Renal cortex interstitium (tissue), 11 donors: Measurements from ENCODE around the gene SLC49A4. TPM values are rescaled to one million over a fixed set of nuclear protein-coding genes. Genes with fewer than 3 reads are reported as not detected.

Experiments
- DNase-seq, 11 donors: peaks; one replicate each; pipeline ENCODE4 v3.0.0-alpha.2; 2013; ENCODE audit warnings: low read depth in 9 of 11, low spot score in 4 of 11; ENCODE audit errors: extremely low read depth in 1 of 11
- polyA plus RNA-seq, 3 donors: library from polyadenylated mRNA; unstranded; fragments of 120-200 nt; gene quantifications; one replicate each; pipeline ENCODE4 v1.2.1, GENCODE V29; 2013; ENCODE audit not compliant: insufficient read length in 3 of 3

Gene SLC49A4
- polyA plus RNA-seq, 3 donors, result 14.0 to 15.5 (median 15.4) TPM

DNA sequence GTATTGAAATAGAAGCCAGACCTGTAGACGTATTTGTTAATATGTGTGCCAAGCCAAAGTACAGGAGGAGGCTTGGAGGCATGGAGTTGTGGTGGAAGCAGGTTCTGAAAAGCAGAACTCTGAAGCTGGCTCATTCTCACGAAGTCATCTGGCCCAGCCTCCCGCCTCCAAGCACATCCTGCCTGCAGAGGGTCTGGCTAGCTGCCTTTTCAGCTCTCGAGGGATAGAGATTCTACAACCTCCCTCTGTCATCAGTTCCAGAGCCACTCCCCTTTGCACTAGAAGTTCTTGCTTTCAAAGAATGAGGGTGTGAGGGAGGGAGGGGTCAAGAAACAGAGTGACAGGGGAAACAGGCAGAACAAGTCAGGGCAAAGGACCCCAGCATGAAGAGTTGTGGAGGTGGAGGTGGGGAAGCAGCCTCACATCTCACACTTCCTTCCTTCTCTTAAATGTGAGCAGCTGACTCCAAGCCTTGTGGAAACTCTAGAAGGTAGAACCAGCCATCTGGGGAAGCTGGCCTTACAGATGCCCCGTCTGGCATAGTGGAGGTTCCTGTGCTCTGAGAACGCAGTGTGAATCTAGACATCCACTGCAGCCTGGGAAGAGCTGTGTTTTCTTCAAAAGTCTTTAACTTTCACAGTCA is 95.3 kb downstream of the SLC49A4 start:
- DNase-seq, result peak in 8 of 11 donors; percentile 10 to 32 (median 22)

DNA sequence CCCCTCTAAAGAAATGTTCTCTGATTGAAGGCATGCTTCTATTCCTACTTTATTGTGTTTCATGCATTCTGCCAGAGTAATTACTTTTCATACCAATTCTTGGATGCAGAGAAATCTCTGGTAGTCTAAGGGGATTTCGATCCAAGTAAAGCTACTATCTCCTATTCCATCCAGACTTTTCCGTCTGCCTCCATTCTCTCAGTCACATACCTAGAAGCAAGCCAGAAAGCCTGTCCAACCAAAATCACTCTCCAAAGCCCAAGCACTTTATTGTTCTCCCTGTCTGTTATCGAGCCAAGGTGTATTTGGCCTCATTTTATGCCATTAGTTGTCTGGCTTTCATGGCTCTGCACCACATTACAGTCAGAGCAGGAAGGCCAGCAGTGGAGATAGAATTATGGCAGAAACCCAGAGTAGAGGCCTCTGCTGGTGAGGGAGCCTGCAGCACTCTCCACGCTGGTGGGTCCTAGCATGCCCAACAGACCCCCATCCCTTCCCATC is 95.9 kb downstream of the SLC49A4 start:
- DNase-seq, result no peak

DNA sequence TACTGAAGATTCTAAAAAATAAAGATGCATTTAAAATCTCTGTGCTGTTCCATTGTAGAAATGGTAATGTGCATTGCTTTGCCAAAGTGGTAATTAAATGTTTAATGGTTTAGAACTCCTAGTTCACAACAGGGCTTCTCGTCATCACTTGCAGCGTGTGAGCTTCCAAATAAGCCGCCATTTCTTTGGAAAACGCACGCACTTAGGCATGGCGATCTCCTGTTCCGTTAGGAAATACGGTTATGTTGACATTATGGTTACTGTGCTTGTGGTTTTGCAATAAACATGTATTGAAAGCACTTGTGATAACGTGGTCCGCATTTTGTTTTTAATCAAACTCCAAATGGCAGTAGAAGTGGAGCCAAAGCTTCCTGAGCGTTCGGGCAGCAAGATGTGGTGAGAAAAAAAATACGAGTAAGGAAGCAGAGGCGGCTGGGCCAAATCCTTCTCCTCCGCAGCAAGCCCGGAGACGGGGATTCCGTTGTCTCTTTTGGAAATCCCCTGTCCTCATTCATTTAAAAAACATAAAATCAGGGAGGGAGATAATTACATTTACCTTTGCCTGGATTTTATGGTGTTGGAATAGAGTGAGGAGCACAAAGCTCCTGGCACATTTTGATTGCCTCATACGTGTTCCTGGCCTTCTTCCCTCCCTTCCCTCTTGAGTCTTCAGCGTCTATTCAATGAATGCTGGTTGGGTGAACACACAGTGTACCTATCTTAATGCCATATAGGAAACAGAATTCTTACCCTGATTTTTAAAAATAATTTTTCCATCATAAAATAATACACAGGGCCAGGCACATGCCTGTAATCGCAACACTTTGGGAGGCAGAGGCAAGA is 97.5 kb downstream of the SLC49A4 start:
- DNase-seq, result no peak

DNA sequence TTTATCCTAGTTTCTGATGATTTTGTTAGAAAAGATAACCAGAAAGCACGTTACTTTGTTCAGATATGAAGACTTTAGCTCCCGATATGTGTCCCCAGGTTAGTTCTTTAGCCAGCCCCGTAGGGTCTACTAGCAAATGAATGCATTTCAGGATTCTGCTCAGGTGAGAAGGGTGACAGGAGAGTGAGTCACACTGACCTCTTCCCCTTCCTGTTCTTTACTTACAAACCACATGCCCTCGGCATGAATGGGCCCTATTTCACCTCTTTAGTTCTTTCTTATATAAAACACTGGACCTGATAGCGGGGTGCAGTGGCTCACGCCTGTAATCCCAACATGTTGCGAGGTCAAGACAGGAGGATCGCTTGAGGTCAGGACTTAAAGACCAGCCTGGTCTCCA is 98.4 kb downstream of the SLC49A4 start:
- DNase-seq, result no peak

DNA sequence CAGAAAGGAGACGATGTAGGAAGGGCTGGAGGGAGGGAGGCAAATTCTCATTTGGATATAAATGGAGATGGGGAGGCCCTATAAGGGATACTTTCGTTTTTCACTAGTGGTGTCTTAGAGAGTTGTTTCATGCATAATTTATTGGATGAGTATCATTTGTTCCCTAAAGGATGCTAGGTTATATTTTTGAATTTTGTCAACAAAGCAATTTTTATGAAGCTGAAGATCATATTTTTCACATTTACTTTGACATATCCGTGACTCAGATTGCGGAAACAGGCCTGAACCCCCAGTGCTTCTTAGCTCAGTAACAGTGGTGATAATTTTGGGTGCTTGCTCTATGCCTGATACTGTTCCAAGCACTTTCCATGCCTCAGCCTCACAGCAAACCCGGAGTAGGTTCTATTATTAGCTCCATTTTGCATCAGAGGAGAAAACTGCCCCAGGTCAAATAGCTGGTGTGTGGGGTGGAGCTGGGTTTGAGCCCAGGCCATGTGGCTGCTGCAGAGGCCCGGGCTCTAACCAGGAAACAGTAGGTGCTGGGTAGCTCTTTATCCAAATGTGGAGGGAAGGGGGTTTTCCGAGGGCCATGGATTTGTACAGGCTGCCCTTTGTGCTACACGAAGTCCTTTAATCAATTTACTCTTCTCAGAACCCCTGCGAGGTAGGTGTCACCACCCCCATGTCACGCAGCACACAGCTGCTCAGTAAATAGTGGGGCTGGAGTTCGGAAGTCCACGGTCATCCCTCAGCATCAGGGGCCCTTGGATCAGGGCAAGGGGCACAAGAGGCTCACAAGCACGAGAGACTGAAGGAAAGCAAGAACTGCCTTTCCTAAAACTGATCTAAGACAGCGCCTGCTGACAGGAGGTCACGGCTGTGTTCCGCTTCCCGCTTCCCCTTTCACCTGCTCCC is 99.1 kb downstream of the SLC49A4 start:
- DNase-seq, result no peak

DNA sequence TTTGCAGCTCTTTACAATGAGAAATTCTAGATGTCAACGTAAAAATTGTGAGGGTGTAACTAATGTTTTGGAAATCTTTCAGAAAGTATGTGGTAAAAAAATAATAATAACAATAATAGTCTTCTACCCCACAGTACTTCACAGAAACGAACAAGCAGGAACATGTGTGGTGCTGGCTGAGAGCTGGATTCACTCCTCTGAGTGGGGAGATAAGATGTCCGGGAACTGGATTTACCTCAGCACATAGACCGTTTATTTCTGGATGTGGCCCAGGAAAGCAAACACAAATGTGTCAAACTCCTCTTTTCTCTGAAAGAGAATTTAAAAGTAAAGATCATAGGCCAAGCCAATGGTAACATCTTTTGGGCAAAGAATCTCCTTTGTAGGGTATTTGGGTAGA is 103.4 kb downstream of the SLC49A4 start:
- no peak for DNase-seq

DNA sequence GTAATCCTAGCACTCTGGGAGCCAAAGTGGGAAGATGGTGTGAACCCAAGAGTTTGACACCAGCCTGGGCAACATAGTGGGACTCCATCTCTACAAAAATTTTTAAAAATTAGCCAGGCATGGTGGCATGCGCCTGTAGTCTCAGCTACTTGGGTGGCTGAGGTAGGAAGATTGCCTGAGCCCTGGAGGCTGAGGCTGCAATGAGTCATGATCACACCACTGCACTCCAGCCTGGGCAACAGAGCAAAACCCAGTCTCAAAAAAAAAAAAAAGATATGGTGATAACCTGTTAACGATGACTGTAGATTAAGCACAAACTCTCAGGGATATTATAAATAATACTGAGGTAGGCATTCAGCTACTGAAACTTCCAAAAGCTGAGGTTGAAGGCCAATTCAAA is 107.5 kb downstream of the SLC49A4 start:
- no peak for DNase-seq

DNA sequence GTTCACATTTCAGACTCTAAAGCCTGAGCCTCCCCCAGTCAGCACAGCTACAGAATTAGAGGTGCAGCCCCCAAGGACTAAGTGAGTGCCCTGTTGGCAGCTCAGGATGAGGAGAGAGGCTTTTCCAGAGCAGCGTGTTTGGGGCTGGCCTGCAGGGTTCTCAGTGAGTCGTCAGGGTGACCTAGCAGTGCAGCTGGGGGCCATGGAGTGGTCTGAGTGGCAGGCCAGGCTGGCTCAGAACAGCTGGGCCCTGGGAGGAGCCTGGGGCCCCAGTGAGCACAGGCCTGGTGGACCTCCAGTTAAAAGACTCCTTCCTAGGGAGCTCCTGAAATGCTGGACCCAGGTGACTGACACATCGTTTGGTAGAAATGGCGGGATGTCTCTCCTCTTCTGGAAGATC is 108.3 kb downstream of the SLC49A4 start:
- no peak for DNase-seq

DNA sequence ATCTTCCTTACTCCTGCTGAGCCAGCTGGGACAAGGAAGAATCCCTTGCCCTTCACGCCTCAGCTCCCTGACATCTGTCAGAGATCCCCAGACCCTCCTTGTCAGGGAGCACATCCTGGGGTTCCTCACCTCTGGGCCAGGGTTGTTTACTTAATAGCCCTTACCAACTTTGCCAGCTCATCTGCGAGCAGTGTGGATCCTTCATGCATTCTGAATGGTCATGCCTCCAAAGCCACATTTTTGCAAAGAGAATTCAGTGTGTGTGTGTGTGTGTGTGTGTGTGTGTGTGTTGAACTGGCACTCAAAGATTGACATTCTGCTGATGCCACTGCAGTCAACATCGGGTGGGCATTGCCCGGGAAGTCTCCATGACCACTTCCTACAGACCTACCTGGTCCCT is 112.6 kb downstream of the SLC49A4 start:
- DNase-seq, result no peak

DNA sequence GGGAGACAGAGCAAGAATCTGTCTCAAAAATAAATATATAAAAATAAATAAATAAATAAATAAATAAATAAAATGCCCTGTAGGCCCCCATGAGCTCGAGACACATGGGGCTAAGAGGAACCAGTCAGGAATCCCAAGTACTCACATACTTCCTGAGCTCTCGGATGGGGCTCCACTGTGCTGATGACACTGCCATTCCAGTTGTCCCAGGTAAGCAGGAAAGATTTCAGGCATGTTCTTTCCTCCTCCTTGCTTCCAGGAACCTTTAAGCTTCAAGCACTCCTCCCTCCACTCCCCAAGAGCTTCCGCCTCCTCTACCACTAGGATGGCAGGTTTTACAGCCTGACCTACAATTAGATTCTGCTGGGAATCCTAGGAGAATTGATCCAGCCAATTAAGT is 113.4 kb downstream of the SLC49A4 start:
- DNase-seq, result no peak

DNA sequence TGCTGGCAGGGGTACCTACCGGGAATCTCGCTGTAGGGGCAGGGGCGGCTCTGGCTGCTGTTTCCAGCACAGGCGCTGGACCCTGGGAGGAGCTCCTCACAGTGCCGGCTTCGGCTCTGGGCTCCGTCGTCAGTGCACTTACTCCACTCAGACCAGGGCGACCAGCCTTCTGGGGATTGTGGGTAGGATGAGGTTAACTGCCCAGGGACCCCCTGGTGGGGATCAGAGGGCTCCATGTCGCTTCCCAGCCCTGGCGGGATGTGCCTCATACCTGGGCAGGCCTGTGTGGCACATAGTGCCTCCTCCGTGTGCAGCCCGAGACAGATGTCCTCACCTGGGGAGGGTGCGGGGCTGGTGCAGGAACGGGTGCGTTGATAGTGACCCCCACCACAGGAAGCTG is 117.0 kb downstream of the SLC49A4 start:
- no peak for DNase-seq

DNA sequence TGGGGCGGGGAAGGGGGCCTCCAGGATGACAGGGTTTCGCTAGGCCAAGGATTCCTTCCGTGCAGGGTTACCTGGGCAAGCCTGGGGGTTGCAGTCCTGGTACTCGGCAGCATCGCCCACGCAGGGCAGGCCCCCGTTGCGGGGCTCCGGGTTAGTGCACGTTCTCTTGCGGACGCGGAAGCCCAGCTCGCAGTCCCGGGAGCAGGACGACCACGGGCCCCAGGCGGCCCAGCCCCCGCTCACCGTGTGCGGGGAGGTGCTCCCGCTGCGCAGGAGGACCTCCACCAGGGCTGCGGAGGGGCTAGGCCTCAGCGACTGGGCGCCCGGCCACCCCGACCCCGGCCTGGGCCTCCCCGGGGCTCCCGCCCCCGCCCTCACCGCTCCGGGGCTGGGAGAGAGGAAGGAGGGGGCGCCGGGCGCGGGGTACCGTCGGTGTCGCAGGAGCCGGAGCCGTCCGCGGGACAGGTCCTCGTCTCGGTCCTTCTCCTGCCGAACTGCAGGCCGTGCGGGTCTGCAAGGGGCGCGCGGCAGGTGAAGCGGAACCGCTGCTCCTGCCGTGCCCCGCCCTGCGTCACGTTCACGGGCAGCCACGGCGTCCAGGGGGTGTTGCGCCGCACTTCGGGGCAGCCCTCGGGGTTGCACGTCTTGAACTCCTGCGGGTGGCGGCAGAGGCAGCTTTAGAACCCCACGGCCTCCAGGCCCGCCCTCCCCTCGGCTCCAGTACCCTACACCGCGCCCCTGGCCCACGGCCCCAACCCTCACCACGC is 118.1 kb downstream of the SLC49A4 start:
- no peak for DNase-seq

DNA sequence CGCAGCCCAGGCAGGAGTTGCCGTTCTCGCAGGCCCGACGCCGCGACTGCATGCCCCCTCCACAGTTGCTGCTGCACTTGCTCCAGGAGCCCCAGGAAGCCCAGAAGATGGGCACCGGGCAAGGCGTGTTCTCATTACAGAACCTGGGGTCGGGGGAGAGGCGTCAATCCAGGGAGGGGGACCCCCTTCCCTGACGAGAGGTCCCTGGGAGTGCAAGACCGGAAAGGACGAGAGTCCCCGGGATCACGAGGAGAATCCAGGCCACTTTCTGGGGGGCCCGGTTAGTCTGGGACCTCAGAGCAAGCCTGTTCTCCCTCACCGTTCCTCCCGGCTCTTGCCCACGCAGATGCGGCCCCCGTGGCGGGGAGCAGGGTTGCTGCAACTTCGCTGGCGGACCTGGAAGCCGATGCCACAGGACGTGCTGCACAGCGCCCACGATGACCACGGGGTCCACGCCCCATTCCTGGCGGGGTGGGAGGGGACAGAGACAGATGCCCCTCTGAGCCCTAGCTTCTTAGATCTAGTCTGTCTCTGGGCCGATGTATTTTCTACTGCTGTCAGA is 118.8 kb downstream of the SLC49A4 start:
- no peak for DNase-seq

DNA sequence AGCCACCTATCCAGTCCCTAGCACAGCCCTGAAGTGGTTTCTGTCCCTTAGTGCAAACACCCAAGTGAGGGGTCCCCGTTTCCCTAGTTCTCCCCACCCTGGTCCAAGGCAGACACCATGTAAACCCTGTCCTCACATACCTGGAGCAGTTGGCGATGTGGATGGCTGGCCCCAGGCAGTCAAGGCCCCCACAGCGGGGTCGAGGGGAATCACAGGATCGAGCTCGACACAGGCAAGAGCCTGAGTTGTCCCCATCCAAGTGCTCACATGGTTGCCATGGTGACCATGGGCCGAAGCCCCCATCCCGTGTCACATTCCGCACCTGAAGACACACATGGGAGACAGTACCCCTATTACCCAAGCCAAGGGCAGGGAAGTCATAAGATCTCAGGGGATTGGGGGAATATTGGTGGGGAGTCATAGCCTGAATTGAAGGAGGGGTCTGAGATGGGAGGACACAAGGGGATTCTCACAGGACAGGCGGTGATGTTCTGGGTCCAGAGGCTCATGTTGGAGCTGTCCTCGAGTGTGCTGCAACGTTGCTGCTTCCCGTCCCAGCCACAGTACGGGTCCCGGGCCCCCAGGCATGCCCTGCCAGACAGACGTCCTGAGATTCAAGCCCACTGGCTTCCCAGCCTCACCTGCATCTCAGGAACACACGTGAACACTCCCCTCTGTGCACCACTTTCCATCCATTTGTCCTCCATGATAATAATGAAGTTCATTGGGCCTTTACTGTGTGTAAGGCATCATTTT is 120.6 kb downstream of the SLC49A4 start:
- DNase-seq, result no peak

DNA sequence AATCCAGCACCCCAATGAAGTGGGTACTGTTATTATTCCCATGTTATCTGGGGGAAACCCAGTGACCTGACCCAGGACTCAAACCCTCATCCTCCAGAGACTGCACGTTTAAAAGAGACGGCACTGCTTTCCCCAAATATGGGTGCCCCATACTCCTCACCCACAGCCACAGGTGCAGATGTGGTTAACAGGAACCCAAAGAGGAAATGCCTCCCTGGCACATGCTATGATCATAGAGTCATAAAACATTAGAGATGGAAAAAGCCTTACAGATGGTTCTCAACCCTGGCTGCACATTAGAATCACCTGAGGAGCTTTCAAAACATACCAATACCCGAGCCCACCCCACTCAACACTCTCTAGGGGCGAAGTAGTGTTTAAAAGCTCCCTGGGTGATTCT is 121.2 kb downstream of the SLC49A4 start:
- DNase-seq, result no peak

DNA sequence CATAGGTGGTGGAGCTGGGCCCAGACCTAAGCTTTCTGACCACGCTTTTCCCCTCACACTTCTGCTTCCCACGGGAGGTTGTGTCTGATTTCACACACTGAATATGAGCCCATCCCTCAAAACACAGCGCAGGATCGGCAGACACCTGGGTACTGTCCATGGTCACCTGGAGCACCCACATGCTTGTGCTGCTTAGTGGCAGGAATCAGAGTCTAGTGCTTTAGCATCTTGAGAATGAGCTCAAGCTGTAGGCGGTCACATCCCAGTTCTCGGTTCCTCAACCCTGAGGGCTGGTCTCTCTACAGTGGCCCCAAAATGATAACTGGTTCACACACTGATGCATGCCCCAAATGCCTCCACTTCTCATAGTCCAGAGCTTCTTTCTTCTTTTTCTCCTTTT is 121.7 kb downstream of the SLC49A4 start:
- no peak for DNase-seq

DNA sequence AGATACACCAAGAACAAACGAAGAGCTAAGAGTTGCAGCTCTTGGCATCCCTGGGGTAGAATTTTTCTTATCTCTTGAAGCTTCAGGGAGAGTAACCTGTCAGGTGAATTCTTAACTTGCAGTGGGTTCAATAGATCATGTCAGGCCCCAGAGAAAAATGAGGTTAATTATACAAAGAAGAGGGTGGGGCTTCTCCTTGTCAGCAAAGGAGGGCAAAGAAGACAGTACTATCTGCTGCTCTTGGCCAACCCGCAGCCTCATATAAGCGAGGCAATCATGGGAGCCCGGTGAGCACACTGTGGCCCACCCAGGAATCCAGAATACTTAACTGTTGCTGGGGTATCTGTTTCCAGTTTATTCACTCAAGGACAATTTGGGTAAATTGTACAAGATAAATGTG is 122.5 kb downstream of the SLC49A4 start:
- no peak for DNase-seq
